CD4-positive, alpha-beta memory T cell (primary cell): ENCODE results near the gene MORN1. TPM values are rescaled to one million over a fixed set of nuclear protein-coding genes. Genes with fewer than 3 reads are reported as not detected.

Source experiments
- CTCF ChIA-PET: fragments of 350-600 bp; sonication (Branson Sonifier 250); formaldehyde crosslinking; loops from one replicate; lab custom pipeline; 2021; ENCODE audit warnings: inconsistent platforms; ENCODE audit not compliant: partially characterized antibody; lab: Charles Lee
- POLR2A ChIA-PET: fragments of 350-600 bp; sonication (Branson Sonifier 250); formaldehyde crosslinking; loops from one replicate; lab custom pipeline; 2021; ENCODE audit not compliant: partially characterized antibody; lab: Charles Lee
- DNase-seq, 5 donors: peaks; one replicate each; pipeline versions ENCODE4 v3.0.0 to v3.0.0-alpha.2; 2020 to 2022; ENCODE audit warnings: mixed read lengths in 1 of 5
- H3K27ac ChIP-seq: one replicate; pipeline ENCODE4 v1.7.0; 2013; ENCODE audit warnings: low read depth, low read length
- H3K27me3 ChIP-seq: 2 replicates; pipeline ENCODE4 v1.7.0; 2013; ENCODE audit warnings: mild to moderate bottlenecking, low read length, moderate library complexity; ENCODE audit not compliant: insufficient read depth
- H3K36me3 ChIP-seq: 2 replicates; pipeline ENCODE4 v1.7.0; 2013; ENCODE audit warnings: mild to moderate bottlenecking, low read length, moderate library complexity; ENCODE audit not compliant: insufficient read depth
- H3K4me1 ChIP-seq: 2 replicates; pipeline ENCODE4 v1.7.0; 2013; ENCODE audit warnings: mild to moderate bottlenecking, low read length, moderate library complexity; ENCODE audit not compliant: insufficient read depth
- H3K4me3 ChIP-seq, 2 donors: one replicate each; pipeline ENCODE4 v1.7.0; 2013; ENCODE audit warnings: low read length in 2 of 2, mild to moderate bottlenecking in 1 of 2
- H3K9me3 ChIP-seq, 2 donors: one replicate each; pipeline ENCODE4 v1.7.0; 2013; ENCODE audit warnings: low read length in 2 of 2, control low read depth in 1 of 2; ENCODE audit not compliant: control insufficient read depth in 1 of 2
- H3K27ac Mint-ChIP-seq, 7 donors: one replicate each; pipeline ENCODE4 v1.8.0; 2020 to 2021; ENCODE audit warnings: mixed read lengths in 7 of 7, mild to moderate bottlenecking in 6 of 7, inconsistent platforms in 3 of 7, moderate library complexity in 3 of 7
- H3K27me3 Mint-ChIP-seq, 2 donors: one replicate each; pipeline ENCODE4 v1.8.0; 2020 to 2021; ENCODE audit warnings: mixed read lengths in 2 of 2
- H3K36me3 Mint-ChIP-seq, 2 donors: one replicate each; pipeline ENCODE4 v1.8.0; 2020 to 2021; ENCODE audit warnings: mixed read lengths in 2 of 2, inconsistent platforms in 1 of 2, mild to moderate bottlenecking in 1 of 2
- H3K4me1 Mint-ChIP-seq, 4 donors: one replicate each; pipeline ENCODE4 v1.8.0; 2020 to 2021; ENCODE audit warnings: mixed read lengths in 4 of 4, mild to moderate bottlenecking in 1 of 4
- H3K4me3 Mint-ChIP-seq, 8 donors: one replicate each; pipeline ENCODE4 v1.8.0; 2020 to 2021; ENCODE audit warnings: mixed read lengths in 8 of 8, mild to moderate bottlenecking in 7 of 8, moderate library complexity in 6 of 8, inconsistent platforms in 3 of 8
- H3K9me3 Mint-ChIP-seq, 8 donors: one replicate each; pipeline ENCODE4 v1.8.0; 2020 to 2021; ENCODE audit warnings: mixed read lengths in 8 of 8, mild to moderate bottlenecking in 5 of 8, inconsistent platforms in 3 of 8, moderate library complexity in 1 of 8
- intact Hi-C: fragments of 100-400 bp; cut with micrococcal nuclease; formaldehyde crosslinking; loops from one replicate; pipeline ENCODE4 v1.15.1; 2023
- polyA plus RNA-seq, 2 donors: library from polyadenylated mRNA; unstranded; fragments of 300-500 nt; fragmentation: Illumina TruSeq; gene quantifications; one replicate each; pipeline ENCODE4 v1.2.3, GENCODE V29; 2021
- total RNA-seq, 2 experiments: library from RNA; stranded (reverse); gene quantifications; one replicate each; pipeline ENCODE4 v1.2.3, GENCODE V29; 2021

Gene MORN1
- total and polyA plus RNA-seq, 4 experiments from 2014 or later, result 1.9 to 15.3 (median 7.4) TPM

- intact Hi-C loops, result no loop called here
- Histone ChIP-seq H3K4me3 (no peak overlapping the region), H3K9me3 (no peaks in the 10 kb centered on the region), H3K27ac (no peak overlapping the region), H3K27me3 (no peaks in the 10 kb centered on the region), H3K4me1 (no peaks in the 10 kb centered on the region), H3K36me3 (no peaks in the 10 kb centered on the region)
- ChIA-PET CTCF (no interaction called here), POLR2A (no interaction called here)
- DNase-seq, result peak in 1 of 5 donors; percentile 31
- Mint-ChIP-seq H3K4me1 (no peaks in the 10 kb centered on the region), H3K9me3 (no peaks in the 10 kb centered on the region), H3K36me3 (no peaks in the 10 kb centered on the region), H3K4me3 (no peak overlapping the region), H3K27ac (no peak overlapping the region), H3K27me3 (no peaks in the 10 kb centered on the region)
Measured at GRCh38 chr1:2342384-2343022, 48.9 kb downstream of the MORN1 start.

- no peaks in the 10 kb centered on the region for H3K27me3 ChIP-seq
- Mint-ChIP-seq H3K27ac (no peak overlapping the region), H3K4me3 (no peak overlapping the region), H3K36me3 (no peaks in the 10 kb centered on the region), H3K27me3 (no peaks in the 10 kb centered on the region), H3K4me1 (no peaks in the 10 kb centered on the region), H3K9me3 (no peaks in the 10 kb centered on the region)
- no peak overlapping the region for H3K27ac ChIP-seq
- no peaks in the 10 kb centered on the region for H3K36me3 ChIP-seq
- intact Hi-C loops, result no loop called here
- H3K4me3 ChIP-seq, result no peak overlapping the region
- H3K4me1 ChIP-seq, result no peaks in the 10 kb centered on the region
- peak in 1 of 5 donors; percentile 11 for DNase-seq
- CTCF ChIA-PET, result no interaction called here
- H3K9me3 ChIP-seq, result no peaks in the 10 kb centered on the region
- POLR2A ChIA-PET, result no interaction called here
Measured at GRCh38 chr1:2341706-2342383, 49.5 kb downstream of the MORN1 start.

GRCh38 chr1:2340918-2341254 is 50.5 kb downstream of the MORN1 start:
- no peak overlapping the region for H3K27ac ChIP-seq
- CTCF ChIA-PET, result no interaction called here
- DNase-seq, result peak in 1 of 5 donors; percentile 5
- no peaks in the 10 kb centered on the region for H3K36me3 ChIP-seq
- Mint-ChIP-seq H3K4me3 (no peak overlapping the region), H3K9me3 (no peaks in the 10 kb centered on the region), H3K27ac (no peak overlapping the region), H3K27me3 (no peaks in the 10 kb centered on the region), H3K36me3 (no peaks in the 10 kb centered on the region), H3K4me1 (no peaks in the 10 kb centered on the region)
- H3K27me3 ChIP-seq, result no peaks in the 10 kb centered on the region
- no peaks in the 10 kb centered on the region for H3K4me1 ChIP-seq
- no peak overlapping the region for H3K4me3 ChIP-seq
- POLR2A ChIA-PET, result no interaction called here
- no peaks in the 10 kb centered on the region for H3K9me3 ChIP-seq
- intact Hi-C loops, result no loop called here

- intact Hi-C loops, result no loop called here
- no peak overlapping the region for H3K27ac ChIP-seq
- peak in 1 of 5 donors; percentile 37 for DNase-seq
- no peaks in the 10 kb centered on the region for H3K36me3 ChIP-seq
- ChIA-PET CTCF (no interaction called here), POLR2A (no interaction called here)
- Mint-ChIP-seq H3K4me3 (no peak overlapping the region), H3K27ac (no peak overlapping the region), H3K9me3 (no peaks in the 10 kb centered on the region), H3K36me3 (no peaks in the 10 kb centered on the region), H3K27me3 (no peaks in the 10 kb centered on the region), H3K4me1 (no peaks in the 10 kb centered on the region)
- no peaks in the 10 kb centered on the region for H3K9me3 ChIP-seq
- H3K4me1 ChIP-seq, result no peaks in the 10 kb centered on the region
- H3K27me3 ChIP-seq, result no peaks in the 10 kb centered on the region
- H3K4me3 ChIP-seq, result no peak overlapping the region
Measured at GRCh38 chr1:2340086-2340917, 51.1 kb downstream of the MORN1 start.

- Histone ChIP-seq H3K9me3 (no peaks in the 10 kb centered on the region), H3K27me3 (no peaks in the 10 kb centered on the region), H3K4me3 (no peak overlapping the region), H3K4me1 (no peaks in the 10 kb centered on the region), H3K27ac (no peak overlapping the region), H3K36me3 (no peaks in the 10 kb centered on the region)
- Mint-ChIP-seq H3K4me3 (no peak overlapping the region), H3K4me1 (no peaks in the 10 kb centered on the region), H3K9me3 (no peaks in the 10 kb centered on the region), H3K27ac (no peak overlapping the region), H3K27me3 (no peaks in the 10 kb centered on the region), H3K36me3 (no peaks in the 10 kb centered on the region)
- DNase-seq, result peak in 1 of 5 donors; percentile 24
- ChIA-PET CTCF (no interaction called here), POLR2A (no interaction called here)
- intact Hi-C loops, result no loop called here
Measured at GRCh38 chr1:2339206-2340085, 51.9 kb downstream of the MORN1 start.

- no peaks in the 10 kb centered on the region for H3K9me3 ChIP-seq
- intact Hi-C loops, result no loop called here
- no peak overlapping the region for H3K27ac ChIP-seq
- DNase-seq, result no peak
- no peaks in the 10 kb centered on the region for H3K4me1 ChIP-seq
- no peak overlapping the region for H3K4me3 Mint-ChIP-seq
- no peaks in the 10 kb centered on the region for H3K27me3 Mint-ChIP-seq
- H3K4me3 ChIP-seq, result no peak overlapping the region
- no peaks in the 10 kb centered on the region for H3K4me1 Mint-ChIP-seq
- H3K9me3 Mint-ChIP-seq, result no peaks in the 10 kb centered on the region
- CTCF ChIA-PET, result no interaction called here
- no peaks in the 10 kb centered on the region for H3K36me3 ChIP-seq
- no peaks in the 10 kb centered on the region for H3K36me3 Mint-ChIP-seq
- POLR2A ChIA-PET, result no interaction called here
- H3K27me3 ChIP-seq, result no peaks in the 10 kb centered on the region
- peak overlapping the region in 1 of 7 donors; percentile 42 for H3K27ac Mint-ChIP-seq
Measured at GRCh38 chr1:2337501-2337900, 53.9 kb downstream of the MORN1 start.

- no peaks in the 10 kb centered on the region for H3K27me3 ChIP-seq
Measured at GRCh38 chr1:2337081-2337480, 54.3 kb downstream of the MORN1 start.

More at GRCh38 chr1:2337081-2337480, 54.3 kb downstream of the MORN1 start:
- Histone ChIP-seq H3K27ac (no peak overlapping the region), H3K4me1 (no peaks in the 10 kb centered on the region), H3K36me3 (no peaks in the 10 kb centered on the region), H3K4me3 (no peak overlapping the region), H3K9me3 (no peaks in the 10 kb centered on the region)
- Mint-ChIP-seq H3K9me3 (no peaks in the 10 kb centered on the region), H3K27me3 (no peaks in the 10 kb centered on the region), H3K4me3 (no peak overlapping the region), H3K27ac (no peak overlapping the region), H3K36me3 (no peaks in the 10 kb centered on the region), H3K4me1 (no peaks in the 10 kb centered on the region)
- POLR2A ChIA-PET, result no interaction called here
- no peak for DNase-seq
- intact Hi-C loops, result no loop called here
- CTCF ChIA-PET, result no interaction called here
